ENCODE measurements around the gene ISM1. TPM values are rescaled to one million over a fixed set of nuclear protein-coding genes. Genes with fewer than 3 reads are reported as not detected.
"Not testable (repeated sequence)": the region's sequence is repeated elsewhere in the genome, so short reads cannot be mapped to it uniquely, and the experiment has no call there.

ISM1 gene
- total and polyA plus RNA-seq, 2 donors (not counting 3 experiments of a cell fraction or from before 2014, with no cell fraction given): not detected

GRCh38 chr20:13234961-13235360 lies 13.9 kb downstream of the ISM1 start:
- Histone ChIP-seq H3K9ac (replicated peaks; ENCODE audit: extremely low read depth, insufficient read depth, low read length) (no peak overlapping the region), H3K4me3 (replicated peaks in 1 of 3; ENCODE audit: insufficient read depth in 1 of 3, low read depth in 1 of 3, low read length in 3 of 3) (no peak overlapping the region), H3K36me3 (ENCODE audit: control insufficient read depth in 2 of 2, extremely low read depth in 1 of 2, insufficient read depth in 2 of 2, low read length in 2 of 2) (no peaks in the 10 kb centered on the region), H2AFZ (ENCODE audit: low read depth, low read length) (no peak overlapping the region), H4K20me1 (replicated peaks; ENCODE audit: control insufficient read depth, extremely low read depth, insufficient read depth, low read length) (no peaks in the 10 kb centered on the region), H3K79me2 (ENCODE audit: control insufficient read depth, insufficient read depth, low read length) (no peaks in the 10 kb centered on the region), H3K4me2 (ENCODE audit: insufficient read depth, low read length) (no peak overlapping the region), H3K9me1 (replicated peaks; ENCODE audit: control insufficient read depth, extremely low read depth, insufficient read depth, low read length) (no peaks in the 10 kb centered on the region), H3K9me3 (replicated peaks; ENCODE audit: control insufficient read depth, insufficient read depth, low read length) (no peaks in the 10 kb centered on the region), H3K27me3 (ENCODE audit: control insufficient read depth in 2 of 2, insufficient read depth in 2 of 2, low read length in 2 of 2) (peaks cover 0 to 13% of the 10 kb centered on the region in 2 experiments), H3K4me1 (ENCODE audit: control insufficient read depth, extremely low read depth, insufficient read depth, low read length) (peaks cover 4% of the 10 kb centered on the region), H3K27ac (ENCODE audit: insufficient read depth, low read depth, low read length) (no peak overlapping the region)
- TF ChIP-seq POLR2A (IDR thresholded peaks at IDR 0.05; ENCODE audit: low read depth, low read length) (no peak), EZH2 (IDR thresholded peaks at IDR 0.05; ENCODE audit: borderline replicate concordance, low read depth, low read length, severe bottlenecking) (no peak), CTCF (IDR thresholded peaks at IDR 0.05; ENCODE audit: extremely low read depth in 1 of 2, insufficient read depth in 1 of 2, low read depth in 1 of 2, low read length in 2 of 2) (no peak), POLR2AphosphoS5 (IDR thresholded peaks at IDR 0.05; ENCODE audit: insufficient read depth, low read depth, low read length) (no peak), JUN (IDR thresholded peaks at IDR 0.05; ENCODE audit: borderline replicate concordance, insufficient read depth, insufficient read length, low read depth) (no peak), MYC (IDR thresholded peaks at IDR 0.05; ENCODE audit: low read depth, low read length) (no peak), GATA2 (IDR thresholded peaks at IDR 0.05; ENCODE audit: insufficient read depth, insufficient read length, low read depth, low read length) (no peak), FOS (IDR thresholded peaks at IDR 0.05; ENCODE audit: borderline replicate concordance, insufficient read depth, low read length) (no peak), MAX (IDR thresholded peaks at IDR 0.05; ENCODE audit: insufficient read depth, insufficient read length) (no peak)
- ChIA-PET POLR2A (no interaction called here), CTCF (interaction anchor here (0.6 kb wide), 1 partner anchor 9 kb away, joined by 3 read pairs; no protein-coding TSS in a partner anchor)
- no peak for FAIRE-seq
- DNase-seq (ENCODE audit: low read depth, low spot score): no peak
- dilution Hi-C loops (cut with MboI; ENCODE audit: extremely low pct_ligation_motif_present, low sequenced_read_pairs) (no loop called here), intact Hi-C loops (cut with micrococcal nuclease) (no loop called here)
- no TSS peak for BruUV-seq (replicated peaks)

- FAIRE-seq; dilution Hi-C loops (cut with MboI; ENCODE audit: extremely low pct_ligation_motif_present, low sequenced_read_pairs): not testable (repeated sequence)
These were observed 15.3 kb downstream of the ISM1 start for GRCh38 chr20:13236360-13236759.

More at GRCh38 chr20:13236360-13236759, 15.3 kb downstream of the ISM1 start:
- BruUV-seq (replicated peaks); H3K27ac ChIP-seq (ENCODE audit: insufficient read depth, low read depth, low read length); intact Hi-C loops (cut with micrococcal nuclease); H3K4me3 ChIP-seq (replicated peaks in 1 of 3; ENCODE audit: insufficient read depth in 1 of 3, low read depth in 1 of 3, low read length in 3 of 3); CTCF ChIA-PET; H2AFZ ChIP-seq (ENCODE audit: low read depth, low read length); H3K4me2 ChIP-seq (ENCODE audit: insufficient read depth, low read length); H3K36me3 ChIP-seq (ENCODE audit: control insufficient read depth in 2 of 2, extremely low read depth in 1 of 2, insufficient read depth in 2 of 2, low read length in 2 of 2); H4K20me1 ChIP-seq (replicated peaks; ENCODE audit: control insufficient read depth, extremely low read depth, insufficient read depth, low read length); H3K9ac ChIP-seq (replicated peaks; ENCODE audit: extremely low read depth, insufficient read depth, low read length); DNase-seq (ENCODE audit: low read depth, low spot score); H3K9me3 ChIP-seq (replicated peaks; ENCODE audit: control insufficient read depth, insufficient read depth, low read length); H3K4me1 ChIP-seq (ENCODE audit: control insufficient read depth, extremely low read depth, insufficient read depth, low read length); H3K79me2 ChIP-seq (ENCODE audit: control insufficient read depth, insufficient read depth, low read length); H3K9me1 ChIP-seq (replicated peaks; ENCODE audit: control insufficient read depth, extremely low read depth, insufficient read depth, low read length); POLR2A ChIA-PET: not testable (repeated sequence)
- H3K27me3 ChIP-seq (ENCODE audit: control insufficient read depth in 2 of 2, insufficient read depth in 2 of 2, low read length in 2 of 2): peaks cover 3 to 15% of the 10 kb centered on the region in 2 experiments

All from endothelial cell of umbilical vein (primary cell).